HG03095 (cell line): ENCODE results near the gene CELA3B.
"Not testable (repeated sequence)": the region's sequence is repeated elsewhere in the genome, so short reads cannot be mapped to it uniquely, and the experiment has no call there.

Experiments used
- ATAC-seq: cut with Tn5 transposase; IDR thresholded peaks from one replicate; pipeline ENCODE4 v1.9.1; 2021; ENCODE audit warnings: moderate library complexity; ENCODE audit not compliant: unreplicated experiment

The CELA3B gene

GRCh38 chr1:21942959-21943640 lies 33.7 kb upstream of the CELA3B start:
- not testable (repeated sequence) for ATAC-seq

GRCh38 chr1:21944733-21945073 lies 32.1 kb upstream of the CELA3B start:
- ATAC-seq = no peak

- no peak for ATAC-seq
Observed at GRCh38 chr1:21946836-21947587, 29.8 kb upstream of the CELA3B start.

- no peak for ATAC-seq
Observed at GRCh38 chr1:21950734-21951133, 26.1 kb upstream of the CELA3B start.

- ATAC-seq = no peak
Observed at GRCh38 chr1:21951226-21951870, 25.5 kb upstream of the CELA3B start.

- no peak for ATAC-seq
Observed at GRCh38 chr1:21952786-21953520, 23.9 kb upstream of the CELA3B start.

GRCh38 chr1:21955058-21955457 lies 21.8 kb upstream of the CELA3B start:
- ATAC-seq = no peak

- ATAC-seq = no peak
Observed at GRCh38 chr1:21955501-21956281, 21.1 kb upstream of the CELA3B start.

- no peak for ATAC-seq
Observed at GRCh38 chr1:21956720-21957552, 19.9 kb upstream of the CELA3B start.

- no peak for ATAC-seq
Observed at GRCh38 chr1:21961337-21961736, 15.5 kb upstream of the CELA3B start.

GRCh38 chr1:21961799-21962198 lies 15.0 kb upstream of the CELA3B start:
- no peak for ATAC-seq

GRCh38 chr1:21963477-21964217 lies 13.2 kb upstream of the CELA3B start:
- no peak for ATAC-seq

GRCh38 chr1:21966247-21967000 lies 10.4 kb upstream of the CELA3B start:
- no peak for ATAC-seq

- not testable (repeated sequence) for ATAC-seq
Observed at GRCh38 chr1:21967216-21967615, 9.6 kb upstream of the CELA3B start.

- ATAC-seq = not testable (repeated sequence)
Observed at GRCh38 chr1:21969066-21969465, 7.8 kb upstream of the CELA3B start.

GRCh38 chr1:21970523-21970922 lies 6.3 kb upstream of the CELA3B start:
- ATAC-seq = not testable (repeated sequence)

- ATAC-seq = not testable (repeated sequence)
Observed at GRCh38 chr1:21972973-21973441, 3.8 kb upstream of the CELA3B start.

- not testable (repeated sequence) for ATAC-seq
Observed at GRCh38 chr1:21973948-21974347, 2.9 kb upstream of the CELA3B start.
